T follicular helper cell (primary cell): ENCODE data around the gene CBX2.
"Not testable (repeated sequence)": the region's sequence is repeated elsewhere in the genome, so short reads cannot be mapped to it uniquely, and the experiment has no call there.

Source experiments
- DNase-seq: peaks from one replicate; pipeline ENCODE4 v3.0.0-alpha.2; 2020; ENCODE audit warnings: low read depth

Gene CBX2

DNA sequence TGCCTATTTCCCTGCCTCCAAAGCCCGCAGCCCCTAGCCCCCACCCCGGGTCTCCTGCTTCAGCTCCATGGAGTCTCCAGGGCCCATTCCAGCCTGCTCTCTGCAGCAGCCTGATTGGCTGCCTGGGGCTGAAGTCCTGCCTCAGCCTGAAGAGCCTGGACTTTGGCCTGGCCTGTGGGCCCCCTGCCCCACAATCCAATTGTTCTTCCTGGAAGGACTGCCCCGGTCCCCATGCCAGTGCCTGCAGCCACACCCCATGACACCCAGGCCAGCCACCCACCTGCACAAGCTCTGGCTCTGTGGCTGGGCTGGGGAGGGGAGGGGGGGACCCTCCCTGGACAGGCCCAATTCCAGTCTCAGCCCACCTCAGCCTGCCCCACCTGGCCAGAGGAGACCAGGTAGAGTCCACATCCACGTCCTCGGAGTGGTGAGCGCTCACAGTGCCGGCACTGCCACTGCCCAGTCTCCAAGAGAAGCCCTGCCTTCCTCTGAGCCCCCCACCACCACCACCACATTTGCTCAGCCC, 34.9 kb upstream of the CBX2 start:
- no peak for DNase-seq

GRCh38 chr17:79743614-79744013, 34.3 kb upstream of the CBX2 start:
- DNase-seq = no peak

GRCh38 chr17:79745641-79746105, 32.3 kb upstream of the CBX2 start:
- no peak for DNase-seq

DNA sequence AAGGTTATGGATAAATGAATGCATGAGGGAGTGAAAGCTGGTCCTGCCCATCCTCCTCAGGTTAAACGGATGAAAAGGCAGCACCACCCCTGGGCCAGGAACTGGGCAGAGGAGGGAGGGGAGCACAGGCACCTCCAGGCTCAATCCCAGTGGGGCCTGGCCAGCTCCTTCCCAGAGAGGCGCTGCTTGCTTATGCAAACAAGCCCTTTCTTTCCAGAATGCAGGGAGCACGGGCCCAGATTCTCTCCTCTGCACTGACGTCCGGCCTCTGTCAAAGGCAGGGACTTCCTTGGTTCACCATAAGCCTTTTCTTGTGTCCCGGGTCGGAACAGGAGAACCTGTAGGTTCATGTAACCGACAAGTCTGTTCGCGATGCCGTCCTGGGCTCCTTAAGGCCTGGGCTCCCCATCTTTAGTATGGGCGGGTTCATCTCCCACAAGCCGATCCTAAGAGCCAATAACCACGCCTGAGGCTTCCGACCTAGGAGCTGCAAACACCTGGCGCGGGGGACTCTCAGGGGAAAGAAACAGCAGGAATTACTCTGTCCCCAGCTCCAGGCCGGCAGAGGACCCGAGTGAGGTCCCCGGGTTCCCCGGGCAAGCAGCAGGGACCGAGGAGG, 30.9 kb upstream of the CBX2 start:
- no peak for DNase-seq

DNA sequence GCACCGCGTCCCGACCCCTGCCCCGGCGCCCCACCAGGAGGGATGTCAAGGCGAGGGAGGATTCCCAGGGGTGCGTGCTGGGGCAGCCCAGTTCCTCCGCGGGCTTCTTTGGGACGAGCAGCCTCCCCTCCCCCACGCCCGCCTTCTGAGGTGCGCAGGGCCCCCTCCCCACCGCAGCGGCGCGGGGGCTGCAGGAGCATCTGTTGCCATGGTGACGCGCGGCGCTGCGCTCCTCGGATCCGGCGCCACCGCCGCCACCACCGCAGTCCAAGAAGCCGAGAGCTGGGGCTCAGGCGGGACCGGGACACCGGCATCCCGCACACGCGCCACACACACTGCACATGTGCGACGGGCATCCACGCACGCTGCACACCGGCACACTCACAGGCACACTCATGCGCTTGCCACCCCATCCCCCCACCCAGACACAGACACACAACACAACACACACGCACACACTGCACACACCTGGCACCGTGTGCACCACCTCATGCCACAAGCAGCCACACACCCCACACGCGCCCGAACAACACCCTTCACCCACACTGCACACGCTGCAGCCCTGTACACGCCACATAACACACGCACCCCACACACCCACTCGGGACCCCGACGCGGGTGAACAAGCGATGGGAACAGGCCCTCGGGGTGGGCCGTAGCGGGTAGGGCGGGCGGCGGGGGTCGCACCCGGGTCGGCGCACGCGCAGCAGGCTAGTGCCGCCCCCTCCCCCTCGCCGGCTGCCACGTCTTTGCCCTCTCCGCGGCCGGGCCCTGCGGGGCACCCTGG, 30.2 kb upstream of the CBX2 start:
- DNase-seq = no peak

DNA sequence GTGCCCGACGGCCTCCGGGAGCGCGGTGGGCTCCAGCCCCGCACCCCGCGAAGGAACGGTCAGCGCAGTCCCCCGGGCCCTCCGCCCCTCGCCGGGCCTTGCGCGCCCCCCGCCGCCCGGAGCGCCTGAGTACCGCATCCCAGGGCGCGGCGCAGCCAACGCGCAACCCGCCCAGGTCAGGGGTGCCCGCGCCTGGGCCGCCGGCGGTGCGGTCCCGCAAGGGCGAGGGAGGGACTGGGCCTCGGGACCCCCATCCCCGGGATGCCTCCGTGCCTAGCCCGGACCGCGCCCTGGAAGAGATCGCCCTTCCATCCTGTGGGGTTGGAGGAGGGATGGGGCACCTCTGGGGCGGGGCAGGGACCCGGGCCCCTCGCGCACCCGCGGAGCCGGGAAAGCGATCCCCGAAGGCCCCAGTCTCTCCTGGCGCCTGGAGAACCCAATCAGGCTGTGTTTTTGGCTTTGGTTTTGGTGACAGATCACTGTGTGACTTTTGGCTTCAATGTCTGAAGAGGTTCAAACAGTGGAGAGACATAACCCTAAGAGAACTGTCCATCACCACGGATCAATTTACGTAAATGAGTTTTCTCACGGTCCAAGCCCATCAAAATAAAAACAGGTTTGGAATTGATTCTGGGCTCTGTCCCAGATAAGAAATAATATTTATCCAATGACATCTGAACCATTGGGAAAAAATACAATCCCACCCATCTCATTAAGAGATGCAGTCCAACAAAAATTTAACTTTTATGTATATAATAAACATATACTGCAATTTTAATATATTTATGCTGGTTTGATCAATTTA, 29.5 kb upstream of the CBX2 start:
- no peak for DNase-seq

- DNase-seq = no peak
Observed at GRCh38 chr17:79749156-79749815, 28.7 kb upstream of the CBX2 start.

- DNase-seq = no peak
Observed at GRCh38 chr17:79749958-79750357, 28.0 kb upstream of the CBX2 start.

GRCh38 chr17:79750650-79751545, 27.1 kb upstream of the CBX2 start:
- no peak for DNase-seq

DNA sequence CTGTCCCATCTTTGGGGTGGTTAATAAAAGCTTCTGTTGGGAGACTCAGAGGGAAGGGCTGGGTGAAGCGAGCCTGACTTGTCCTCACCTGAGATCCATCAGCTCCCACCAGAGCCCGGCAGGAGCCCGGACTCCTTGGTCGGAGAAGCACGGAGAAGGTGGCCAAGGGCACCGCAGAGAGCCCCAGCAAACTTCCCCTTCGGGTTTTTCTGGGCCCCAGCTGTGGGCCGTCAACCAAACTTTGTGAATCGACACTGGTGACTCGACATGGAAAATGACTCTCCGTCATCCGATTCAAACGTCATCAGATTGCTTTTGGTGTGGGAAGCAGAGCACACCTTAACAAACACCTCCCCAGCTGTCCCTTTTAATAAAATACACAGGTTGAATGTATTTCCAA, 25.8 kb upstream of the CBX2 start:
- no peak for DNase-seq

DNA sequence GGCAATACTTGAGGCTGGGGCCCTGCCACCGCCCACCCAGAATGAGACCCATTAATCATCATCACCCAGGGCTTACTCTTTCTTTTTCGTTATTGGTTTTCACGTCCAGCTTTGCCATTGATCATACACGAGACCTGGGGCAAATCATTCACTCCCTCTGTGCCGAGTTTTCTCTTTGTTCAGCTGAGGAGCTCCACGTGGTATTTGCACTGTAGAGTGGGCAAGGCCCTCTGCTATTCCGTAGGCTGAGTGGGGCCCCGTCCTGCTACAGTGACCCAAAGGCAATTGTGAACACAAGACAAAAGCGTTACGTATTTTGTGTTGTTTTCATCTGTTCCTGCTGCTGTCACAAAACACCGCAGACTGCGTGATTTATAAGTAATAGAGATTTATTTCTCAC, 23.6 kb upstream of the CBX2 start:
- no peak for DNase-seq

GRCh38 chr17:79754903-79755302, 23.0 kb upstream of the CBX2 start:
- DNase-seq = not testable (repeated sequence)

GRCh38 chr17:79755591-79755990, 22.4 kb upstream of the CBX2 start:
- DNase-seq = no peak

DNA sequence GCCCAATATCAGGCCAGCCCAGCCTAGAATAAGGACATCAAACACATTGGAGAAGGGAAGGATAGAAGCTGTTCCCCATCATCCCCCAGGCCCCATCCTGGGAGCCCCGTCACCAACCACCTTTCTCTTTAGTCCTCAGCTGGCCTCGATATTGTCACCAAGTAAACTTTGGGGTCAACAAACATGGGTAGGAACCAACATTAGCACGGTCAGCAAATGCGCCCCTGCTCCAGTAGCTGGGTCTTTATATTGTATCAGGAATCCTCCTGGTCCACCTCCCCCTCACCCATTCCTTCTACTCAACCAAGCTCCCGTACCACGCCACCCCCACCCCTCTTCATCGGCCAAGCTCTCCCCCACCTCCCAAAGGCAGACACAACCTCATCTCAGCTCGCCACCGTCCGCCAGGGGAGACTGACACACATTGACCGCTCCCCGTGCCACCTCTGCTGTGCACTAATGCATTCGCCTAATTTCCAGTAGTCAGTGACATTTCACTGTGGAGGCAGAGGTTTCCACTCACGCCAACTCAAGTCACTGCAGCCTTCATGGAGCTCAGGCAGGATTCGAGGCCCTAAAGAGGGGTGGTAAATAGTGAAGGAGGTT, 20.7 kb upstream of the CBX2 start:
- no peak for DNase-seq

- no peak for DNase-seq
Observed at GRCh38 chr17:79758271-79758670, 19.7 kb upstream of the CBX2 start.

GRCh38 chr17:79760197-79760906, 17.6 kb upstream of the CBX2 start:
- DNase-seq = no peak

DNA sequence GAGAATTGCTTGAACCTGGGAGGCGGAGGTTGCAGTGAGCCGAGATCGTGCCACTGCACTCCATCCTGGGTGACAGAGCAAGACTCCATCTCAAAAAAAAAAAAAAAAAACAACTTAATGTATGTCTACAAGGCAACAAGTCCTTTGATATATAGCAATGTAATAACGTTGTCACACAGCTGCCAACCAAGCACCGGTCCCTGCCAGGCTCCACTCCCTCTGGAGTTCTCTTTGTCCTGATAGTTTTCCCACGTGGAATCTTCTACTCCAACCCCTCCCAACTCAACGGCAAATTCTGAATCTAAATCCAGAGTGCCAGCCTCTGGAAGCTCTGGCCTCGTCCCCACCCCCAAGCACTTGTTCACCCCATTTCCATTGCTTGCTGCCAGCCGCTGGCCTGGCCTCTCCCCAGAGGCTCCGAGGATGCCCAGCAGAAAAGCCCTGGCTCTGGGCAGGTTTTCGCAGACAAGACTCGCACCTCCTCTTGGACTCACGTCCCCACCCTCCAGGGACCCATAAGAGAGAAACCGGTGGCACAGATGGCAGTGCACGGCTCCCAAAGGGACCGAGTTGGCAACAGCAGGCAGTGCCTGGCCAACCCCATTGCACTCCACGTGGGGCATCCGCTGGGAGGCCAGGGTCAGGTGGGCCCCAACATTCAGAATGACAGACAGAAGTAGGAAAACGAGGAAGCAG, 15.9 kb upstream of the CBX2 start:
- no peak for DNase-seq

- DNase-seq = no peak
Observed at GRCh38 chr17:79765708-79766107, 12.2 kb upstream of the CBX2 start.
